Stimulated activated CD4-positive, alpha-beta T cell treated with anti-CD3 and anti-CD28 coated beads, Interleukin-1b, Interleukin-23, amount 100 ng/mL, for 48 hours (primary cell): Measurements from ENCODE around the gene PITPNC1.

ENCODE experiments used
- DNase-seq: peaks from one replicate; pipeline ENCODE4 v3.0.0-alpha.2; 2020

Gene PITPNC1

DNA sequence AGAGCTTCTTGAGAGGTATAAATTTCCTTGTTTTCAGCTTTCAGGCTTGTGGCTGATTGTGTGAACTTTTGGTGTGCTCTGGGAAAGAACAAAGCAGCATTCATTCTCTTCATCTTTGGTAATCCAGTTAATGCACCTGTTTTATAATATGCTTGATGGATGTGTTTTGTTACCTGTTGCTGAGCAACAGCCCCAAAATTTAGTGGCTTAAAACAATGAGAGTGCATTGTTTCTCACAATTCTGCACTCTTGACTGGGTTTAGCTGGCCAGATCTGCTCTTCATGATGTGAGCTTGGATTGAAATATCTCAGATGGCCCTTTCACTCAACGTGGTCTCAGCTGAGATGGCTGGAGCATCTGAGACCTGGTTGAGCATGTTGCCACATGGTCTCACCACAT is 281.9 kb downstream of the PITPNC1 start:
- DNase-seq = no peak

DNA sequence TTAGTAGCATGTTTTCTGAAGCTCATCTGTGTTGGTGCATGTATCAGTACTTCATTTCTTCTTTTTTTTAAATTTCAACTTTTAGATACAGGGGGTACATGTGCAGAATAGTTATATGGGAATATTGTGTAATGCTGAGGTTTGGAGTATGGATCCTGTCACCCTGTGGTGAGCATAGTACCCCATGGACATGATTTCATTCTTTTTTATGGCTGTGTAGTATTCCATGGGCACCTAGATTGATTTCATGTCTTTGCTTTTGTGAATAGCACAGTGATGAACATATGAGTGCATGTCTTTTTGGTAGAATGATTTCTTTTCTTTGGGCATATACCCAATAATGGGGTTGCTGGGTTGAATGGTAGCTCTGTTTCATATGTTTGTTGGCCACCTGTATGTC is 285.6 kb downstream of the PITPNC1 start:
- DNase-seq = no peak

DNA sequence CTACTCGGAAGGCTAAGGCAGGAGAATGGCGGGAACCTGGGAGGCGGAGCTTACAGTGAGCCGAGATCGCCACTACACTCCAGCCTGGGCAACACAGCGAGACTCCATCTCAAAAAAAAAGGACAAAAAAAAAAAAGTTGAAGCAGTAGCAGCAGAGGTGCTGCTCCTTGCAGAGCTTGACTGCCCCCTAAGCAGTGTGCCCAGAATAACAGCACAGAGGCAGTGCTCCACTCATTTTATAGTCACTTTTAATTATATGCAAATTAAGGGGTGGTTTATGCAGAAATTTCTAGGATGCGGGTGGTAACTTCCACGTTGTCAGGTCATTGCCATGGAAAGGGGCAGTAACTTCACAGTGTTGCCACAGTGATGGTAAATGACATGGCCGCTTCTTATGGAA is 286.4 kb downstream of the PITPNC1 start:
- DNase-seq = no peak

DNA sequence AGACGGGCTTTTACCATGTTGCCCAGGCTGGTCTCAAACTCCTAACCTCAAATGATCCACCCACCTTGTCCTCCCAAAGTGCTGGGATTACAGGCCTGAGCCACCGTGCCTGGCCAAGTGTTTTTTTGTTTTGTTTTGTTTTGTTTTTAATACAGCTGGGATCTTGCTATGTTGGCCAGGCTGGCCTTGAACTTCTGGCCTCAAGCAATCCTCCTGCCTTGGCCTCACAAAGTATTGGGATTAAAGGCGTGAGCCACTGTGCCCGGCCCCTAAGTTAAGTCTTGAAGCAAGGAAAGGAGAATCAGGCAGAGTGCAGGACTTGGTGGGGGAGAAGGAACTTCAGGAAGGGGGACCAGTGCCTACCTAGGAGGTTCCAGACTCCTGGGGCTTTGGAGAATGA is 288.9 kb downstream of the PITPNC1 start:
- DNase-seq = no peak

DNA sequence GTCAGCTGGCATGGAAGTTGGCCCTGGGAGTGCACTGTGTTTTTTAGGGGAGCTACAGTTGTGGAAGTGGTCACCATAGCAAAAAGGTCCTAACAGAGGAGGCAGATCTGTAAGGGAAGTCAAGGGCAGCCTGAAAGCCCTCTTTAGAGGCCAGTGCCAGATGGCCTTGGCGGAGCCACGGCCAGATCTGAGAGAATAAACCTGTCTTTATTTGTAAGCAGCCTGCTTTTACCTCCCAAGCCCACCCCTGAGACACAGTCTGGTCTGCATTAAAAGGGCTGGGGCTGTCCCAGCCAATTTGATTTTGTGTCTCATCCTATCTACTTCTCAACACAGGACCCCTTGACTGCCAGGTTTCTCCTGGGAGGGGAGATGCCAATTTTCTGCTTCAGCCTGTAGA is 289.6 kb downstream of the PITPNC1 start:
- no peak for DNase-seq

DNA sequence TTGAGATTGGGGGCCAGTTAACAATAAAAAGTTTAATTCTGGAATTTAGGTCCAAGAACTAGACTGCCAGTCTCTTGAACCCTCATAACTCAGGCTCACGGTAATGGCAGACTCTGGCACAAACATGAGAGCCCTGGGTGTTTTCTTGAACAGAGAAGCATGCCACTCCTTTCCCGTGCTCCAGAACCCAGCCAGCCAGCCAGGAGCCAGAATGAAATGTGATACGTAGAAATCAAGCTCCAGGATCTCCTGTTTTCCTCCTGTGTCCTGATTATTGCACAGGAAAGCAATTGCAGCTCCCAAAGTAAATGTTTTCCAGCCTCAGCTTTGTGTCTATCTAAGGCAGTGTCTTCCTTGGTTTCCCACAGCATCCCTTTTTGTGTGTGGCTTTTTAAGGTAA is 294.4 kb downstream of the PITPNC1 start:
- DNase-seq = no peak

DNA sequence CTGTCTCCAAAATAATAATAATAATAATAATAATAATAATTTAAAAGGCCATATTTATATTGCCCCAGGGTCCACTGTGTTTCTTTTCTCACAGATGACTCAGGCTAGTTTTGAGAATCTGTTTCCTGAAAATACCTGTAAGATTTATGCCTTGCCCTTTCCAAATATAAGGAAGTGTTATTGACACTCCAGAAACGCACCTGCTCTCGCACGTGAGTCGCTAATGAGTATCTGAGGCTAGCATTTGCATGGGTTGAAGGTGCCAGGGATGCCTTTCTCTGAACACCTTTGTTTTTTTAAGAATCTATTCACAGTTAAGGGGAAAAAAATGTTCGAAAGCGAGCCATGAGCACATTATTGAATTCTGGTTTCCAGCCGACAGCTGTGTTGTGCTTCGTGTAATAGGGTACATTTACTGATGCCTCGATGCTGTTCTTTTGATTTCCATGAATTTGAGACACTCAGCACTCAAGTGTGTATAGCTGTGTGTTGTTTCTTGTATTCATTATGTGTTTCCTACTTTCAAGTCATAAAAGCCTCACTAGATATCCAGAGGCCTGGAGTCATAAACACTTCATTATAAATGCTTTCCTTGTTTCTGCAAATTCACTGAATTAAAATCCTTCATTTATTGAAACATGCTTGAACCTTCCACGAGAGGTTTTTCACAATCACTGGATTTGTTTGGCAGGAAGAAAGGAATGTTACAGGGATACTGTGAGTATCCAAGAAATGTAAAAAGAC is 295.7 kb downstream of the PITPNC1 start:
- DNase-seq = no peak

DNA sequence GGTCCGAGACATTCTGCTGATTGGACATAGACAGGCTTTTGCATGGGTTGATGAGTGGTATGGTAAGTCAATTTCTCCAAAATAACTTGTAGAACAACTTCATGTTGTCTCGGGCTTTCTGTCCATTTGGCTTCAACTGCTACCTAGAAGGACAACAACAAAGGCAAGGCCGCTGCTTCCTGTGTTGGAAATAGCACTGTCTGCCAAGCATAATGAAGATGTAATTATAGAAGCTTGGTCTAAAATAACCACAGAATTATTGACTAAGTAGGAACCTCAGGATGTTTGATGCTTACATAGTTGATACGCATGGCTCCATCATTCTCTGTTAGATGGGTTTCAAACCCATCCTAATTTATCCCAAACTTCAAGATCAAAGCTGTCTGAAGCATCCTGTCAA is 298.4 kb downstream of the PITPNC1 start:
- DNase-seq = no peak

DNA sequence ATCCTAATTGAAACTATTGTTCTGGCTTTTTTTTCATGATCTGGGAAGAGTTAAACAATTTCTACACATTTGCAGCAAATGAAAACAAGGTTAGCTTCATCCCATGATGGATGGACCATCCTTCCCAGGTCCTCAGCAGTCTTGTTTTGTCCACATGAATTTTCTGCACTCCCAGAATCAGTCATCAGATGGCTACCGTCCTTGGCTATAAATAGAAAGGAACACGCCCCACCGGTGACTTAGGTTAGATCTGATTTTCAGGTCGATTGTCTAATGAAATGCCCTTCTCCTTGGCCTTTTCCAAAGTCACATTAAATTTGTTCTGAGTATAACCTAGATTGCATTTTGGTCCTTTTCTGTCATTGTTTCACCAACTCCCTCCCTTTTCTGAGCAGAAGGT is 299.2 kb downstream of the PITPNC1 start:
- no peak for DNase-seq

DNA sequence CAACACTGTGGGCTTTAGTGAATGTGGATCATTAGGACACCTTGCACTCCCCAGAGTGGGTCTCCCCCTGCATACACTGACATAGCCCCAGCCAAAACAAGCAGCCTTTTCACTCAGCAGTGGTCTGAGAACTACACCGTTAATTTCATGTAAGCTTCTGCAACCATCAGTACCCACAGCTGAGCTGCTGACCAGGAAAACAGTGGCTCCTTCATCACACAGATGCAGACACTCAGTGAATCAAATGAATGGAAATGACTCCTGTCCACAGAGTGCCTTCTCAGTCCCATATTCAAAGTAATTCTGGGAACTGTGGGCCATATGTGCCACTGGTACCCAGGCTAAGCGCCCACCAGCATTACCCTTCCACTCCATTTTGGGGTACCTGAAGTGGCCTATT is 301.3 kb downstream of the PITPNC1 start:
- no peak for DNase-seq

DNA sequence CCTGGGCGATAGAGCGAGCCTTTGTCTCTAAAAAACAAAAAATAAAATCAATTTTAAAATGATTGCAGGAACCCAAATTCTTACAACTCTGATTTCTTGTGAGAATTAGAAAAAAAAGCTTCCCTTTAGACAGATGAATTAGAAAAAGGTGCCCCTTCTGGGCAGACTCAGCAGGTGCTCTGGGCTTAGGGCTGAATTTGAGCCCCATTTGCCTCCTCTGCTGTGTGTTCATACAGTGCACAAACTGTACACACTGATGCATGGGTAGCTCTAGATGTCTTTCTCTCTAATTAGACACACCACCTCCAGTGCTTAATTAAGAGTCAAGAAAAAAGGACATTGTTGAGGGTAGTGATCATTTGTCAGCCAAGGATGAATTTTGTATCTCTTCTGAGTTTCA is 302.1 kb downstream of the PITPNC1 start:
- no peak for DNase-seq

DNA sequence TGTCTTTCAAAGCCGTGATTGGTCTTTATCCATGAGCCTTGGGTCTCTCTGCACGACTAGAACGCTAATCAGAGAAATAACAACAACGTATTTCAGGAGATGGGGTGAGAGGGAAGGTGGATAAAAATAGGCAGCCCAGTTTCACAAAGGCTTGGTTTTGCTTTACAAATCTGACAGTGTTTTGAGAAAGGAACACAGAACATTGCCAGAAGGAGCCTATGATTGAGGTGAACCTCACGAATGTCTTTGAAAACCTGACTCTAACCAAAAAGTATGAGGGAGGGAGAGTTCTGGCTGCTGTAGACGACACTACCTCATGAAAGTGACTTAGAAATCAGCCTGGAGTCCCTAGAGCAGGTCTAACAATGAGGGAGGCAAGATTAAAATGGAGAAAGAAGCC is 302.6 kb downstream of the PITPNC1 start:
- DNase-seq = no peak

DNA sequence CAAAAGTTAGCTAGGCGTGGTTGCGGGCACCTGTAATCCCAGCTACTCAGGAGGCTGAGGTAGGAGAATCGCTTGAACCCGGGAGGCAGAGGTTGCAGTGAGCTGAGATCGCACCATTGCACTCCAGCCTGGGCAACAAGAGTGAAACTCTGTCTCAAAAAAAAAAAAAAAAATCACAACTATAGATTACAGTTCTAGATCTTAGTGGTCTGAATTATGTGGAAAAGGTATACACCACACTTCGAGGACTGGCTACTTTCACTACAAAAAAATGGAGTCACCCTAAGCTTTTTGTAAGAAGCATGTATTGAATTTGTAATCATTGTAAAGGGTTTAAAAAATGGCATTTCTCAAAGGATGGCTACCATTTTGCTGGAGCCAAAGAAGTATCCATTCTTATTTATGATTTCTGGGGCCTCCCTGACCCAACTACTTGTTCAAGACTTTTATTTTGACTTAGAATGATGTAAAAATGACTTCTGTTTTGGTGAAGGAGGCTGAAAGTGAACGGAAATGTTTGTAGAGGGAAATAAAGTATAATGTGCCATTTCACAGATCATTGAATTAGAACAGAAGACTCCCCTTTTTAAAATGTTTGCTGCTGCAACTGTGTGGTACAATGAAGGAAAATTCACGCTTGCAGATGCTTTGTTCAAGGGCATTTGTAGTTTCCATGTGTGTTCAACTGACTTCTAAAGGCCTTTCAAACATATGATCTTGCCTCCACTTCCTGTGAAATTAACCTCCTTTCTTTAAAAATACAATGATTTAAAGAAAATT is 303.6 kb downstream of the PITPNC1 start:
- no peak for DNase-seq

DNA sequence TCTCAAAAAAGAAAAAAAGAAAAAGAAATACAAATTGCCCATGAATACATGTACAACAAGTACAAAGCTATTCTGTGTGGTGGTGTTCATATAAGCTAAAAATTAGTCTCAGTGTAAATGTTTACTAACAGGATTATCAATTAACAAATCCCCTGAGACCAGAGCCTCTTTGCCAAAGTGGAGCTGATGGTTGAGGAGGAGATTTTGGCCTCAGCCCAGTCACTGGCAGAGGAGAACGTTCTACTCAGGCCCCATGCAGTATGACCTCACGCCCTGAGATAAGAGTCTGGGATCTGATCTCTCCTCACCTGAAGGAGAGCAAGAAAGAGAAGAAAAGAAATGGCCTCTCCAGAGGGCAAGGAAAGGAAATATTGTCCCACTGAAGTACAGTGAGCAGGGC is 305.1 kb downstream of the PITPNC1 start:
- DNase-seq = no peak

DNA sequence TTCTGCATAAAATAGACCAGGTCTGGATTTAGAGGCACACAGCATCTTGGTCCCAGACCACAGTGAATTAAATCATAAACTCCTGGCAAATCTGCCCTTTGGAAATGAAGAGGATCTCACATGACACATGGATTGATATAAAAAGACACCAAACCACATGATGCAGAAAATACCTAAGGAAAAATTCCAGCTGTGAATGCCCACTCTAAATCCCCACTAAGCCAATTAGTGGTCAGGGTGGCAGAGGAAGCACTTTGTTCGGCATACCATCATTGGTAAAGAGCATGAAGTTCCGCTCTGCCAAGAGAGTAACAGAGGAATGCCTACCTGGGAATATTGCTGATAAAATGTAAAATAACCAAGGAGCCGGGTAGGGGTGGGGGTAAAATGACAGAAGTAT is 308.3 kb downstream of the PITPNC1 start:
- no peak for DNase-seq

DNA sequence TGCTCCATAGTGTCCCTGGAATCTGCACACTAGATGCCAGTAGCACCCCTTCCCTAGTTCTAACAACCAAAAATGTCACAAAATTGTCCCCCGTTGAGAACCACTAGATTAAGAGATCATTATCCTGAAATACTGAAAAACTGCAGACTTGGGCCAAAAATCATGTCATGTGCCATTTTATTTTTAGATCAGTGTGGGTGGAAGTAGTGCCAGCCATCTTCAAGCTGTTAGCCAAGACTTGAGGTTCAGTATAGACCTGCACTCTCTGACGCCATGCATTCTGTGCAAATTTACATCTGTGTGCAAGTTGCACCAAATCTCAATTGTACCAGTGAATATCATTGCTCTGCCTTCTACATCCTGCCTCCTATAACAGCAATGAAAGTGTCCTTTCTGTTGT is 309.2 kb downstream of the PITPNC1 start:
- no peak for DNase-seq

DNA sequence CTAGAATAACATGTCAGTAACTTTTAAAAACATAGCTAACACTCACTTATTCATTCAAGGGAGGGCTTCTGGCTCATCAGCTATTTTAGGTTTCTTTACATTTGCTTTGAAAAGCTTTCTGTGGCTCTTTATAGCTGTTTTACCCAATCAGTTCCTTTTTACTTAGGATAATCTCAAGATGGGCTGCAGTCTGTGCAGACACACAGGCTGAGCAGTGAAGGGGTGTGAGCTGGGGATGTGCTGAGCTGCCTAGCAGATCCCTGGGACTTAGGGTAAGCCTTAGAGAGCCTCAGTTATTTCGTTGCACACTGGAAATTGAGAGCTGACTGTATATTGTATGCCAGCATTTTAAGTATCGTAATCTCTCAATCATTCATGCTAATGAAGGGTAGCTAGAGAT is 310.4 kb downstream of the PITPNC1 start:
- DNase-seq = no peak

DNA sequence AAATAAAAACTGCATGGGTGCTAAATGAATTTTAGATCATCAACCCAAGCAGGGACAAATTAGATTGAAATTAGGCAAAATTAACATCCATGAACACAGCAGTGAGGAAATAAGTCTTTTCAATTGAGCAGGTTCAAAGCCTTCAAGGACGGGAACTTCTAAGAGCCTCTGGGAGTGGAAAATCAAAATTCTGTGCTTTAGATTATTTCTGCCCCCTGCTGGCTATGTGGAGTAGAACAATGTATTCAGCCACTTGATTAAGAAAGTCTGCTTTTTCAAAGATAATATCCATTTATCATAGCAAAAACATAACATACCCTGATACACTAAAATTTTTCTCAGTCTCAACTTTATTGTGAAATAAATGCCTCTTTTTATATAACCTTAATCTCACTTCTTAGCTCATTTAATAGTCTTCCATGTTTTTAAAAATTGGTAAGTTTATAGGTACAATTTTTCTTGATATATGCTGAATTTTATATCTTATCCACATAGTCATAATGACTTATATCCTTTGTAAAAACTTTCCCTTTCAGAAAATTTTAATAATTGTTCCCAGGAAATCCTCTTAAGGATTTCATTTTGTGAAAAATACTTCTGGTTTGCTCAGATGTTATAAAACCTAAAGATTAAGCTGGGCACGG is 312.6 kb downstream of the PITPNC1 start:
- DNase-seq = peak; percentile 17

DNA sequence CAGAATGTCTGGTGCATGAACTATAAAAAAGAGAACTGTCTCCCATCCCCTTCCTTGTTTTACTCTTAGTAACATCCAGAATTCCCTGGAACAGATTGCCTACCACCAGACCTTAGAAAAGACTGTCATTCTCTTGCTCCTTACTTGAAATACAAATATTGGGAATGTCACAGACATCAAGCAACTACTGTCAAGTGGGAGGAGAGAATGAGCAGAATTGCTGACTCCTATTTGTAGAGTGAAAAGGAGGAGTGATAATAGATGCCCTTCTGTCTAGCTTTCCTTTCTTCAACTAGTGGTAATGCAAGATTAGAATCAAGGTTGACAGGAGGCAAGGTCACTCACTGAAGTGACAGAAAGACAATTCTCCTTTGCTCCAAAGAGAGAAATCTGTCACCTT is 316.7 kb downstream of the PITPNC1 start:
- no peak for DNase-seq

DNA sequence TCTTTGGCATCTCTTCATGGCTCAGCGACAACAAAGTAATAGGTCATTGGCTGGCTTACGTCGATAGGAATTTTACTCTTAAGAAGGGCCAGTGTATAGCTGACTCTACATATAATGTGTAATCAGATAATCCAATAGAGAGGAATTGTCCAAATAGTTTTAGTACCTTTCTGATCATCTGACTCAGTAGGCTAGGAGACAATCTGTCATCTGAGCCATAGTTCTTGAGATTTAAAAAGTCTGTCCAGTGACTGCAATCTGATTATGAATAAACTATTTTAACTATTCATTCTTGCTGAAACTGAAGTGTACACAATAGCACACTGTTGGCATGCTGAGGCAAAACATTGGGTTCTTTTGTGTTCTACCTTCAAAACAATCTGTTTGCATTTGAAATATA is 319.3 kb downstream of the PITPNC1 start:
- no peak for DNase-seq

DNA sequence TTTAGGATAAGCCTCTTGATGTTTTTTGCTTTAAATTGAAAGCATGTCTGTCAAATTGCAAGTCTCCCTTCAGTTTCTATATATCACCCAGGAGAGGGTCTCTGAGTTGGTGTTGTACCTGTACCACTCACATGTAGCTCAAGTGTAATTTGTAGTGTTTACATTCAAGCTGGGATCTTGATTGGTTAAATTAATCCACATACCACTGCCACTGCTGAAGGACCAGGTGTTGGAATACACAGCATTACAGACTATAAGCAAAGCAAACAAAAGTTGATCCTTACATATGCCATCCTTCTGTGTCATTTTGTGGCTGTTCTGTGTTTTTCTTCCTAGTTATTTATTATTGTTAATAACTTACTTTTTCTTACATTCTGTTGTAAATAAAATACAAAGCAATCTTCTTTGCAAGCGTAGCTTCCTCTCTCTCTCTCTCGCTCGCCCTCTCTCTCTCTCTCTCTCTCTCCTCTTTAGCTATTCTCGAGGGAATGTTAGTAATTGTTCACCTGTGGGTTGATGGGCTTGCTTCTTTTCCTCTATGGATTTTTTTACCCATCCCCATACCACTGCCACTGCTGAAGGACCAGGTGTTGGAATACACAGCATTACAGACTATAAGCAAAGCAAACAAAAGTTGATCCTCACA is 319.9 kb downstream of the PITPNC1 start:
- no peak for DNase-seq

DNA sequence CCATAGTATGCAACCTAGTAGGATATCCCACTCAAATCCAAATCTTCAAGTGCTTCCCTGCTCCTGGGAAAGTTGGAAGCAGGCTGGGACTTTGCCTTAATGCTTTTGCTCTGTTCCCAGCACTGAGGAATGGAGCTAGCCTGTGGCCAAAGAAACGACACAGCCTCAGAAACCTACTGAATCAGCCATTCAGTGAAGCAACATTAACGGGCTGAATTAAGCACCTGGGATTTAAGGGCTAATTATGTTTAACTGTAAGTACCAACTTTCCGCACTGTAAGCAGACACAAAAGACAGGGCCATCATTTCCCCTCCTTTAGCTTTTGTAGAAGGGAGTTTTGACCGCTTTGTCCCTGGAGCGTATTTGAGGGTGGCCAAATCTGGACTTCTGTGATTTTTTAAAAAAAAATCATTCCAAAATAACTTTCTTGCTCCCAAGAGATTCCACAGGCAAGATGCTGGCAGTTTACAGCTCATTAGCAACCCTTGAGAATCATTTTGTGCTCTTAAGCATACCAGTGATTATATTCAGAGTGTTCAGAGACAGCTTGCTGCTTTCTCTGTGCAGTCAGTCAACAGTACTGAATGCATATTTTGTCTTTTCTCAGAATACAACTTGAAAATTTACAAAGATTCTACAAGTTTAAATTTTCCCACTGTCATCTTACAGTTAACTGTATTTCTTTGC is 323.1 kb downstream of the PITPNC1 start:
- DNase-seq = no peak

DNA sequence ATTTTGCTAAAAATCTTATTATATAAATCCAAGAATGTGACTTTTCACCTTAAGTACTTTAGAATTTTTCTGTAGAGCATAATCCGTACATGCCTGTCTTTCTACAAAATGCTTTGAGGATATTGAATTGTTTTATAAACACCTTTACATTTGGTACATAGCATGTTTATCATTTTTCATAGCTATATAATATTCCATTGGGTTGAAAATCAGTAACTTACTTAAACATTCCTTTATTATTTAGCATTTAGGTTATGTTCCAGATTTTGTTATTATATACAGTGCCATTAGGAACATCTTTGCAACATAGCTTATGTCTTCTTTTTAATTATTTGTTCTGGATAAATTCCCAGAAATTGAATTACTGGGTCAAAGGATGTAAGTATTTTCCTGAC is 323.6 kb downstream of the PITPNC1 start:
- DNase-seq = no peak
